Neutrophil (primary cell): ENCODE data around the gene CPPED1.

Source experiments
- H3K27ac ChIP-seq: fragments of 200-600 bp; sonication (generic); 2 replicates; pipeline ENCODE4 v1.5.1; 2016; ENCODE audit warnings: mild to moderate bottlenecking, moderate library complexity
- H3K27me3 ChIP-seq: fragments of 200-600 bp; sonication (generic); 2 replicates; pipeline ENCODE4 v1.6.0; 2016; ENCODE audit warnings: mild to moderate bottlenecking
- H3K36me3 ChIP-seq: fragments of 200-600 bp; sonication (generic); 2 replicates; pipeline ENCODE4 v1.5.1; 2017
- H3K4me1 ChIP-seq, 2 experiments: fragments of 200-600 bp in 1 of 2; sonication (generic) in 1 of 2; 1 replicate in 1 of 2; 2 replicates in 1 of 2; pipeline versions ENCODE4 v1.5.1 to v1.6.1; 2013 to 2016; ENCODE audit warnings: low read depth in 1 of 2, low read length in 1 of 2, mild to moderate bottlenecking in 1 of 2, moderate library complexity in 1 of 2; ENCODE audit not compliant: control insufficient read depth in 1 of 2, insufficient read depth in 1 of 2
- H3K4me3 ChIP-seq, 2 experiments: fragments of 200-600 bp in 1 of 2; sonication (generic) in 1 of 2; 1 replicate in 1 of 2; 2 replicates in 1 of 2; pipeline ENCODE4 v1.5.1; 2013 to 2016; ENCODE audit warnings: low read depth in 1 of 2, low read length in 1 of 2, mild to moderate bottlenecking in 1 of 2, moderate library complexity in 1 of 2
- H3K9me3 ChIP-seq: fragments of 200-600 bp; sonication (generic); 2 replicates; pipeline ENCODE4 v1.5.1; 2016
- TF ChIP-seq, protein P1 (sequence below): fragments of 200-600 bp; sonication (generic); IDR thresholded peaks from 2 replicates; pipeline ENCODE4 v1.5.1; 2016; ENCODE audit warnings: antibody characterized with exemption

The CPPED1 gene

DNA sequence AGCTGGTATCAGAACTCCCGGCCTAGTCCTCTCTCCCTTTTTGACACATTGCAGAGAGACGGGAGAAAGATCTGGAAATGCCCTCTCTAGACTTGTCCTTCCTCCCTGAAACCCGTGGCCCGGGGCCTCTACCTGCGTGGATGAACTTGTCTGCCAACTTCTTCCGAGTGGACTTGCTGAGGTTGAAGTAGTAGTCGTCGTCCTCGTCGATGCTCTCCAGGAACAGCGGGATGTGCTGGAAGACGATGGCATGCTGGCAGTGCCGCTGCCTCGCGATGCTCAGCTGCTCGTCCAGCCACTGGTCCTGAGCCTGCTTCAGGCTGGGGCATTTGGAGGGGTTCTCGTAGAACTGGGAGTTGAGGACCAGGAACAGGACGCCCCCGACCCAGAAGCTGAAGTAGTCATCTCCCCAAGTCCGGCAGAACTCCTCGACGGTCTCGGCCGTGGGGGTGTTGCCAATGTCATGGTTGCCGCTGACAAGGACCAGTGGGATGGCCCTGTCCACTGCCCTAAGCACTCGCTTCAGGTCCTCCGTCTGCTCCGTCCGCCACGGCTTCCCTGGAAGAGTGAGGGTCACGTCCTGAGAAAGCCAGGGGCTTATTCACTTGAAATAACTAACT is 99.1 kb downstream of the CPPED1 start:
- Histone ChIP-seq H3K27me3 (no peaks in the 10 kb centered on the region), H3K4me1 (no peaks in the 10 kb centered on the region), H3K4me3 (no peak overlapping the region), H3K36me3 (peaks cover 80% of the 10 kb centered on the region), H3K27ac (no peak overlapping the region), H3K9me3 (no peaks in the 10 kb centered on the region)
- TF ChIP-seq, protein P1, sequence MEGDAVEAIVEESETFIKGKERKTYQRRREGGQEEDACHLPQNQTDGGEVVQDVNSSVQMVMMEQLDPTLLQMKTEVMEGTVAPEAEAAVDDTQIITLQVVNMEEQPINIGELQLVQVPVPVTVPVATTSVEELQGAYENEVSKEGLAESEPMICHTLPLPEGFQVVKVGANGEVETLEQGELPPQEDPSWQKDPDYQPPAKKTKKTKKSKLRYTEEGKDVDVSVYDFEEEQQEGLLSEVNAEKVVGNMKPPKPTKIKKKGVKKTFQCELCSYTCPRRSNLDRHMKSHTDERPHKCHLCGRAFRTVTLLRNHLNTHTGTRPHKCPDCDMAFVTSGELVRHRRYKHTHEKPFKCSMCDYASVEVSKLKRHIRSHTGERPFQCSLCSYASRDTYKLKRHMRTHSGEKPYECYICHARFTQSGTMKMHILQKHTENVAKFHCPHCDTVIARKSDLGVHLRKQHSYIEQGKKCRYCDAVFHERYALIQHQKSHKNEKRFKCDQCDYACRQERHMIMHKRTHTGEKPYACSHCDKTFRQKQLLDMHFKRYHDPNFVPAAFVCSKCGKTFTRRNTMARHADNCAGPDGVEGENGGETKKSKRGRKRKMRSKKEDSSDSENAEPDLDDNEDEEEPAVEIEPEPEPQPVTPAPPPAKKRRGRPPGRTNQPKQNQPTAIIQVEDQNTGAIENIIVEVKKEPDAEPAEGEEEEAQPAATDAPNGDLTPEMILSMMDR: no peak

DNA sequence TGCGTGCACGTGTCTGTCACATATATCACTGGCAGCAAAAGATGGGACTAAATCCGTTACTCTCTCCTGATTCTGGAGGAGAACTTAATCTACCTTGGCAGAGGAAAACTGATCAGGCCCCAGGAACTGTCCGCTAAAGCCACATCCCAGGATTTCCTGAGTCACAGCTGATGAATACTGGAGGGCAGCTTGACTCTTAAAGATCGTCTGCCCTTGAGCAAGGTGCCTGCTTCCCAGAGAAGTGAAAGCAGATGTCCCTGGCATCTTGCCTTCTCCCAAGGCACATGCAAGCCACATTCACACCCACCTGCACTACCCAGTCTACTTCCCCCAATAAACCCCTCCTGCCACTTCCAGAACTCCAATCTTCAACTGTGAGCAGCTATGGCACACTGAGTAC is 99.8 kb downstream of the CPPED1 start:
- Histone ChIP-seq H3K4me1 (no peaks in the 10 kb centered on the region), H3K36me3 (peaks cover 87% of the 10 kb centered on the region), H3K4me3 (no peak overlapping the region), H3K9me3 (no peaks in the 10 kb centered on the region), H3K27ac (no peak overlapping the region), H3K27me3 (no peaks in the 10 kb centered on the region)
- TF ChIP-seq, protein P1: no peak

GRCh38 chr16:12700161-12700560 is 103.5 kb downstream of the CPPED1 start:
- TF ChIP-seq, protein P1: no peak
- H3K4me1 ChIP-seq: no peaks in the 10 kb centered on the region
- H3K4me3 ChIP-seq: no peak overlapping the region
- H3K36me3 ChIP-seq: peaks cover 95% of the 10 kb centered on the region
- no peaks in the 10 kb centered on the region for H3K27me3 ChIP-seq
- no peak overlapping the region for H3K27ac ChIP-seq
- H3K9me3 ChIP-seq: no peaks in the 10 kb centered on the region

GRCh38 chr16:12699161-12699560 is 104.5 kb downstream of the CPPED1 start:
- TF ChIP-seq, protein P1: no peak
- Histone ChIP-seq H3K27ac (no peak overlapping the region), H3K9me3 (no peaks in the 10 kb centered on the region), H3K36me3 (peaks cover 95% of the 10 kb centered on the region), H3K4me1 (no peaks in the 10 kb centered on the region), H3K4me3 (no peak overlapping the region), H3K27me3 (no peaks in the 10 kb centered on the region)

DNA sequence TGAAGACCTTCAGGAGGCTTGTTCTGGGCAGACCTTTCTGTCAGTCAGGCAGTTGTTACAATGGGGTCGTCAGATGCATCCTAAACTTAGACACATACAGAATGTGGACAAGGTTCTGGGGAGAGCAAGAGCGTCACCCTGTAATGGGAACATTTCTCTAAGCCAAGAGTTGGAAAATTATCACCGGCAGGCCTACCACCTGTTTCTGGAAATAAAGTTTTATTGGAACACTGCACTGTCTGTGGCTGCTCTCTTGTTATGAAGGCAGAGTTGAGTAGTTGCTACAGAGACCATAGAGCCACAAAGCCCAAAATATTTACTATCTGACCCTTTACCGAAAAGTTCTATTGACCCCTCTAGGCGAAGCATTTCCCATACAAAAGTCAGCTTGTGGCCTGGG is 106.2 kb downstream of the CPPED1 start:
- no peak overlapping the region for H3K4me3 ChIP-seq
- H3K36me3 ChIP-seq: peaks cover 95% of the 10 kb centered on the region
- no peaks in the 10 kb centered on the region for H3K4me1 ChIP-seq
- no peak overlapping the region for H3K27ac ChIP-seq
- TF ChIP-seq, protein P1: no peak
- H3K27me3 ChIP-seq: no peaks in the 10 kb centered on the region
- no peaks in the 10 kb centered on the region for H3K9me3 ChIP-seq
